ENCODE measurements around the gene SH2D4B.

GRCh38 chr10:80501381-80501912, 36.3 kb upstream of the SH2D4B start:
- TF ChIP-seq CTCF (conservative IDR thresholded peaks at IDR 0.05; ENCODE audit: low read depth, low read length) (no peak), EZH2phosphoT487 (IDR thresholded peaks at IDR 0.05; ENCODE audit: borderline replicate concordance, low read length) (no peak)

Data from PC-3 (cell line).